ENCODE measurements around the gene FBXO21. TPM values are rescaled to one million over a fixed set of nuclear protein-coding genes. Genes with fewer than 3 reads are reported as not detected.

The FBXO21 gene, protein sequence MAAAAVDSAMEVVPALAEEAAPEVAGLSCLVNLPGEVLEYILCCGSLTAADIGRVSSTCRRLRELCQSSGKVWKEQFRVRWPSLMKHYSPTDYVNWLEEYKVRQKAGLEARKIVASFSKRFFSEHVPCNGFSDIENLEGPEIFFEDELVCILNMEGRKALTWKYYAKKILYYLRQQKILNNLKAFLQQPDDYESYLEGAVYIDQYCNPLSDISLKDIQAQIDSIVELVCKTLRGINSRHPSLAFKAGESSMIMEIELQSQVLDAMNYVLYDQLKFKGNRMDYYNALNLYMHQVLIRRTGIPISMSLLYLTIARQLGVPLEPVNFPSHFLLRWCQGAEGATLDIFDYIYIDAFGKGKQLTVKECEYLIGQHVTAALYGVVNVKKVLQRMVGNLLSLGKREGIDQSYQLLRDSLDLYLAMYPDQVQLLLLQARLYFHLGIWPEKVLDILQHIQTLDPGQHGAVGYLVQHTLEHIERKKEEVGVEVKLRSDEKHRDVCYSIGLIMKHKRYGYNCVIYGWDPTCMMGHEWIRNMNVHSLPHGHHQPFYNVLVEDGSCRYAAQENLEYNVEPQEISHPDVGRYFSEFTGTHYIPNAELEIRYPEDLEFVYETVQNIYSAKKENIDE
- 28.3 and 84.2 TPM in 2 replicates for total RNA-seq

GRCh38 chr12:117190210-117190781 lies at the start of gene FBXO21:
TSS of gene FBXO21 (minus strand) at chr12:117190470. CDS start at chr12:117190456, 14 bp downstream.

Other genes starting within 250 kb of the FBXO21 start
- gene TESC, start 91.1 kb downstream of the FBXO21 start, total RNA-seq, result not detected in 2 replicates
- not detected in 2 replicates for gene NOS1, start 171.2 kb upstream of the FBXO21 start, total RNA-seq